CD4-positive, alpha-beta T cell treated with Interleukin-6 at 100 ng/mL for 8 hours (primary cell): ENCODE measurements around the gene BCAR1.

Experiments
- DNase-seq: peaks from one replicate; pipeline ENCODE4 v3.0.0-alpha.2; 2020; ENCODE audit warnings: mixed read lengths, low spot score

The BCAR1 gene

GRCh38 chr16:75239542-75240122, 11.8 kb downstream of the BCAR1 start:
- no peak for DNase-seq

- DNase-seq, result no peak
Measured at GRCh38 chr16:75238853-75239541, 12.4 kb downstream of the BCAR1 start.

GRCh38 chr16:75238132-75238852, 13.1 kb downstream of the BCAR1 start:
- DNase-seq, result no peak

- DNase-seq, result no peak
Measured at GRCh38 chr16:75237398-75238131, 13.9 kb downstream of the BCAR1 start.

- DNase-seq, result no peak
Measured at GRCh38 chr16:75236736-75237397, 14.6 kb downstream of the BCAR1 start.

GRCh38 chr16:75236232-75236631, 15.2 kb downstream of the BCAR1 start:
- no peak for DNase-seq

GRCh38 chr16:75235721-75236193, 15.7 kb downstream of the BCAR1 start:
- DNase-seq, result no peak

- no peak for DNase-seq
Measured at GRCh38 chr16:75234856-75235696, 16.3 kb downstream of the BCAR1 start.

GRCh38 chr16:75233611-75233938, 17.8 kb downstream of the BCAR1 start:
- DNase-seq, result no peak

GRCh38 chr16:75231570-75231969, 19.9 kb downstream of the BCAR1 start:
- no peak for DNase-seq

GRCh38 chr16:75230471-75231110, 20.8 kb downstream of the BCAR1 start:
- no peak for DNase-seq

GRCh38 chr16:75229172-75230031, 22.0 kb downstream of the BCAR1 start:
- DNase-seq, result no peak

- DNase-seq, result no peak
Measured at GRCh38 chr16:75228143-75228976, 23.1 kb downstream of the BCAR1 start.

- DNase-seq, result no peak
Measured at GRCh38 chr16:75227361-75228142, 23.9 kb downstream of the BCAR1 start.

GRCh38 chr16:75226550-75227360, 24.7 kb downstream of the BCAR1 start:
- no peak for DNase-seq

GRCh38 chr16:75225678-75226515, 25.5 kb downstream of the BCAR1 start:
- no peak for DNase-seq
